GM21360 (cell line): Measurements from ENCODE around the gene HEG1.
"Not testable (repeated sequence)": the region's sequence is repeated elsewhere in the genome, so short reads cannot be mapped to it uniquely, and the experiment has no call there.

Experiments
- ATAC-seq: cut with Tn5 transposase; IDR thresholded peaks from one replicate; pipeline ENCODE4 v1.9.1; 2021; ENCODE audit warnings: mild to moderate bottlenecking, moderate library complexity; ENCODE audit not compliant: unreplicated experiment

HEG1 gene

GRCh38 chr3:124964387-124964786 lies 91.4 kb downstream of the HEG1 start:
- ATAC-seq = no peak

GRCh38 chr3:124963755-124964154 lies 92.0 kb downstream of the HEG1 start:
- no peak for ATAC-seq

DNA sequence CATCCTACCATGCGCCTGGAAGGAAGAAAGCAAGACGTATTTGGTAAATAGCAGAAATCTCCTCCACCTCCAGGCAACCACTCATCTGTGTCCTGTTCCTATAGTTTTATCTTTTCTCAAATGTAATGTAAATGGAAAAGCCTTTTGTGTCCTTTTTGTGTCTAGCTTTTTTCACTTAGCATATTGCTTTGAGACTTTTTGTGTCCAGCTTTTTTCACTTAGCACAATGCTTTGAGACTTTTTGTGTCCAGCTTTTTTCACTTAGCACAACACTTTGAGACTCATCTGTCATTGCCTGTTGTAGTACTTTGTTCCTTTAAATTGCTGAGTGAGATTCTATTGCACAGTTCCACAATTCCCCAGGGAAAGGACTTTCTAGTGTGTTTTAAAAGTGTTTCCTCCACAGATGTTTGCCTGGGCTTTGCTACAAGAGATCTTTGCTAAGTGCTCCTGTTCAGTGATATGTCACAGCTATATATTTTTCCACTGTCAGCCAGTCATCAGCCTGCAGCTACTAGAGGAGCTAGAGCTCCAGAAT lies 93.3 kb downstream of the HEG1 start:
- no peak for ATAC-seq

- no peak for ATAC-seq
Measured at GRCh38 chr3:124960698-124961097, 95.1 kb downstream of the HEG1 start.

DNA sequence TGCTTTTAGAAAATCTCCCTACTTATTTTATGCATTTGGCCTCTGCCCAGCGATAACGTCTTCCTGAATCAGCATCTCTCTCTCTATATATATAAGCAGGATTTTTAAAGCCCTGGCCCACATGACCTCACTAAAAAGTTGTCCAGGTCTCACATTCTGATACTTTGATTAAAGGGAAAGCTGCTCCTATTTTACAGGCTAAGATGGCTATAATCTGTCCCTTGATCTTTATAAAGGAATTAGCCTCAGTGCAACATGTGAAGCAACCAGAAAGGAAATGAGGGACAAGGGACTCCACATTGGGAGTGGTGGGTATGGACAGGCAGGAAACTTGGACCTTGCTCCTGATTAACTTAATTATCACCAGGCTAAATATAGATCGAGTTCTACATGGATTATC lies 95.7 kb downstream of the HEG1 start:
- ATAC-seq = no peak

- not testable (repeated sequence) for ATAC-seq
Measured at GRCh38 chr3:124957951-124958350, 97.8 kb downstream of the HEG1 start.

GRCh38 chr3:124952282-124952855 lies 103.4 kb downstream of the HEG1 start:
- ATAC-seq = no peak

- no peak for ATAC-seq
Measured at GRCh38 chr3:124951511-124952281, 104.1 kb downstream of the HEG1 start.

- ATAC-seq = no peak
Measured at GRCh38 chr3:124950026-124950425, 105.8 kb downstream of the HEG1 start.

DNA sequence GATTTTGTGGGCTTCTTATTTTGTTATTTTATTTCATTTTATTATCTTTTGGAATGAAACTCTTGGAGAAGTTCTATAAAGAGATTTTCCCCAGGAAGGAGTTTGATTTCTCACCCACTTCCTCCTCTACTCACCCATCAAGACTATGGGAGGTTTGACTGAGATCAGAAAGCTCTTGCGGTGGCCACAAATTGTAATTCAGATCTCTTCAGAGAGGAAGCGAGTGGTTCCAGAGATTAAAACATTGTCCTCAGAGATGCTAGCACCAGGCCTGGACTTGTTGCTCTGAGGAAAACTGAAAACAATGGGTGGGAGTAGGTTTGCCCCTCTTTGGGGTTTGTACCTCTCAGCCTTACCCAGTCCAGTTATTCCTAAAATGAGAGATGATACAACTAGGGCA lies 113.2 kb downstream of the HEG1 start:
- no peak for ATAC-seq

DNA sequence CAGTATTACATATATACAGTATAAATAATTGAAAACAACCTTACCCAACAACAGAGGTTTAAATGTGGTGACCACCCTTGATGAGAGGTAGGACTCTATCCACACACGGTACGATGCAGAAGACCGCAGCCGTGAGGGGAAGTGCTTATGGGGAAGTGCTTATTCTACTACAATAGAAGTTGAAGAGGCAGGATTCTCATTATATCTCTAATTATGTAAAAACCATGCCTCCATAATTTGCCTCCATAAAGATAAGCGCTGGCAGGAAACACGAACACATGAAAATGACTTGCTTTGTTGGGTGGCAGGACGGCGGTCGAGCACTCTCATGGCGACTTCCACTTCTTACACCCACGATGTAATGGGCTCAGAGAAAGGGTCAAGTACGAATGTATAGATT lies 114.0 kb downstream of the HEG1 start:
- ATAC-seq = no peak

- no peak for ATAC-seq
Measured at GRCh38 chr3:124939661-124940060, 116.1 kb downstream of the HEG1 start.

GRCh38 chr3:124938896-124939295 lies 116.9 kb downstream of the HEG1 start:
- no peak for ATAC-seq

DNA sequence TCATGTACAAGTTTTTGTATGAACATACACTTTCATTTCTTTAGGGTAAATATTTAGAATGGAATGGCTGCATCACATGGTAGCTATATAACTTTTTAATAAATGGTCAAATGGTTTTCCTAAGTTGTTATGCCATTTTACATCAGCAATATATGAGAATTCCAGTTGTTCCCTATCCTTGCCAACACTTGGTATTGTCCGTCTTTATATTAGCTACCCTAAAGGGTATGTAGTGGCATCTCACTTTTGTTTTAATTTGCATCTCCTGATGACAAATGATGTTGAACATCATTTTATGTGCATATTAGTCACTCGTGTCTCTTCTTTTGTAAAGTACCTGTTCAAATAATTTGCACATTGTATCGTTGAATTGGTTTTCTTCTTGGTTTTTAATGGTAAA lies 118.7 kb downstream of the HEG1 start:
- no peak for ATAC-seq

- ATAC-seq = no peak
Measured at GRCh38 chr3:124935794-124936542, 119.8 kb downstream of the HEG1 start.

DNA sequence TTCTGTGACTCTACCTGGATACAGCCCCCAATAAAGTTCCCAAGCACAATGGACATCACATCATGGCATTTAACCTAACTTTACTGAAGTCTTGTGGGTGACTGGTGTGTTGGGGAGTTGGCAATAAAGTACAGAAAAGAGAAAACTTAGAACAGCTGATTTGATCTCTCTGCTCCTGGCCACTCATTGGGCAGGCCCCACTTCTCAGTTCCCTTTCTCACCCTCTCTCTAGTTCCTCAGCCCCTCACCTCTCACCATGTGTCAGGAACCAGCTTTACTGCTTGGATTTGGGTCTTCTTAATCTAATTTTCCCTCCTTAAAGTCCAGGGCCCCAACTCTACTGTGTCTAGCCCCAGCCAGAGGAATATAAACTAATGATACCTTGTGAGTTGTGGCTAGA lies 120.5 kb downstream of the HEG1 start:
- no peak for ATAC-seq

DNA sequence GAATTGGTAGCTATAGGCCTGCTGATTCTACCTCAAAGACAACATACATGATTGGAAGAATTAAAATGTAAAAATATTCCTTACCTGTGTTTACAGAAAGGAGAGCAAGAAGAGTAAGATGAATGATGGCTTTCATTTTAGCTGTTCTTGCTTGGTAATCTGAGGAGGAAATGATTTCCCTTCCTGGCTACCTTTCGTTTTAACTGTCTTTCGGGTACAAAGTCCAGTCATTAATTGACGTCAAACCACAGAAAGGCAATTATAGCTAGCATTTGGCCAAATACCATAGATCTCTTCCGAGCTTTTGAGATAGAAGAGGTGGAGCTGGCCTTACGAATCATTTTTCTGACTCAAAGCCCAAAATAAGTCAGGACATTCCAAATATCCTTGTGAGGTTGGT lies 121.2 kb downstream of the HEG1 start, which contains the start of gene MUC13:
TSS of gene MUC13 (minus strand) at position 175 of the 400 bp plus-strand sequence. CDS start at position 136, 39 bp downstream.
- ATAC-seq = no peak

- no peak for ATAC-seq
Measured at GRCh38 chr3:124928333-124929202, 127.2 kb downstream of the HEG1 start.

DNA sequence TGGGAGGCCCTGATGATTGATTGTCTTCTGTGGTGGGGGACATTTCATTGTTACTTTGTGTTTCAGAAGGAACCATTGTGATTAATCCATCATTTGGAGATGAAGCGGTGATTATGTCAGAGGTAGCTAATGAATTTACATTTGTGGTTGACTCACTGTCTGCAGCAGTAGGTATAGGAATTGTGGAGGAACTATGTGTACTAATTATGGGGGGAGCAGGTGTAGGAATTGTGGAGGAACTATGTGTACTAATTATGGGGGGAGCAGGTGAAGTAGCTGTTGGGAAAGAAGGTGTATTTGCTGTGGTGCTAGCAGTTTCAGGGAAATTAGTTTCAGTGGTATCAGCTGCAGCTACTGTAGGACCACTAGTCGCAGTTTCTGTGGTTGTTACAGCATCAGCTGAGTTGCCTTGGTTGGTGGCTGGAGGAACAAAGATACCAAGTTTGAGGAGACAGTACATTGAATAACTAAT lies 128.2 kb downstream of the HEG1 start:
- ATAC-seq = no peak

GRCh38 chr3:124926426-124927101 lies 129.2 kb downstream of the HEG1 start:
- no peak for ATAC-seq
